Hepatic stellate cell (primary cell): ENCODE measurements around the gene OVOL3.
"Not testable (repeated sequence)": the region's sequence is repeated elsewhere in the genome, so short reads cannot be mapped to it uniquely, and the experiment has no call there.

Experiments
- DNase-seq: peaks from one replicate; pipeline ENCODE4 v3.0.0; 2011; ENCODE audit warnings: low spot score

The OVOL3 gene

DNA sequence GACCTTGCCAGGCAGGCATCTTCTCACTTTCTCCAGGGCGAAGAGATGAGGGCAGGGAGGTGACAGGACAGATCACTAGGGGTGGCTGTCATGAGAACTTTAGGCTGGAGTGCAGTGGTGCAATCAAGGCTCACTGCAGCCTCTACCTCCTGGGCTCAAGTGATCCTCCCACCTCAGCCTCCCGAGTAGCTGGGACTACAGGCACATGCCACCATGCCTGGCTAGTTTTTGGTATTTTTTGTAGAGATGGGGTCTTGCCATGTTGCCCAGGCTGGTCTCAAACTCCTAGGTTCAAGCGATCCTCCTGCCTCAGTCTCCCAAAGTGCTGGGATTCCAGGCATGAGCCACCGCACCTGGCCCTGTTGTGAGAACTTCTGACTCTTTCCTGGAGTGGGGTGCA, 23.9 kb downstream of the OVOL3 start:
- DNase-seq = not testable (repeated sequence)

DNA sequence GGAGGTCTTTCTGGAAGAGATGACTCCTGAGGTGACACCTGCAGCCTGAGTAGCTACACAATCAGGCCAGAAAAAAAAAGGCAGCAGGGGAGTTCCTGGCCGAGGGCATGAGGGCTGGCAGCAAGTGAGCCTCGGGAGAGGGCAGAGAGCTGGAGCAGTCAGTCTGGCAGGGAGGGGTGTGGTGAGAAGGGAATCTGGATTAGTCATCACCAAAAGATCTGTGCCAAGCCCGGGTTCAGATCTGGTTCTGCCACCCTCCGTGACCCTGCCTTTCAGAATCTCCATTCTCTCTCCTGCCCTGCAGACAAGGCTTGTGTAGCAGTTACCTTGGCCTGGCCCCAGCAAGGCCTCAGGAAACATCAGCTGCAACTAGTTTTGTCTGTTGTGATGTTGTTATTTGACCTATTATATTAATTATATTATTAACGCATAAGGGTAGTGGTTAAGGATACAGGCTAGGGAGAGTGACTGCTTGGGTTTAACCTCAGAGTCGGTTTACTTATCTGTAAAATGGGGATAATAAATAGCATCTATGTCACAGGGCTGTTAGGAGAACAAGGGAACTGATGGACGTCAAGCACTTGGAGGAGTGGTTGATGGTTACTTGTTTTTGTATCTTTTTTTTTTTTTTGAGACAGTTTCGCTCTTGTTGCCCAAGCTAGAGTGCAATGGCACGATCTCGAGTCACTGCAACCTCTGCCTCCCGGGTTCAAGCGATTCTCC, 26.2 kb downstream of the OVOL3 start:
- peak; percentile 71 for DNase-seq

DNA sequence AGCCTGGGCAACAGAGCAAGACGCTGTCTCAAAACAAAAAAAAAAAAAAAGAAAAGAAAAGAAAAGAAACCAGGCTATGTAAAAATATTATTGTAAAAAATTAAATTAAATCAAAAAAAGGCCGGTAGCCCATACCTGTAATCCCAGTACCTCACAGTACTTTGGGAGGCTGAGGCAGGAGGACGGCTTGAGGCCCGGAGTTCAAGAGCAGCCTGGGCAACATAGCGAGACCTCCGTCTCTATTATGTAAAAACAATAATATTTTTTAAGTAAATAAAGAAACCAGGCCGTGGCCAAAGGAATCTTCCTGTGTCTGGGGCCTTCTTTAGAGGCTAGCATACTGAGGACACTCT, 28.2 kb downstream of the OVOL3 start:
- no peak for DNase-seq

DNA sequence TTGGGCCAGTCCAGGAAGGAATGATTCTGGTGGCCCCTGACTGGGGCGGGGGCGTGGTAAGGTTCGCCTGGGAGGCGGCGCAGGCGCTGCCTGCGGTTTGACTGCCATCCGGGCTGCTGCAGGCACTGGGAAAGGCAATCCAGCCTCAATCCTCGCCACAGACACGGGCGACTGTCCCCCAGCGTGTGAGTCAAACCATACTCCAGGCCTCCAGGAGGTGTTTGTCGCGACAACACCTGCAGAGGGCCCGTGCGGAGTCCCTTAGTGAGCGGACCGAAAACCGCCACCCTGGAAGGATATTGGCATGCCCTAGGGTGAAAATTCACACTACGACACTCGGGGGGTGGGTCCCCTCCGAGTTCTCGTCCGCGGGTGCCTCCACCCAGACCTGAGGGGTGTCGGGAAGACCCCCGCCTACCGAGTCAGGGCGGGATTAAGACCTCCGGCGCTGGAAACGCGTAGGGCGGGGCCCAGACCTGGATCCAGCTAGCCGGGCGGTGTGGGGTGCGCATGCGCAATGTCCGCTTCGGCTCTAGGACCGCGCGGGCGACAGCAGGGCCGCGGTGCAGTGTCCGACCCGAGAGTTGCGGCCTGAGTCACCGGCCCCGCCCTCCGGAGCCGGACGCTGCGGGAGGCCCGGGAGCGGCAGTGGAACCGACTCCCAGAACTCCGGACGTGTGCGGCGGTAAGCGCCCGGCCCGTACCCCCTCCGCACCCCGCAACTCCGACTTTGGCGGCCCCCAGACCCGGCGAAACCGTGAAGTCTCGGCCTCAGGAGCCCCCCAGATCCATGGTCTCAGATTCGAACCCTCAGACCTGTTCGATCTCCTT, 28.7 kb downstream of the OVOL3 start, which contains the start of gene CAPNS1:
CAPNS1 (plus strand) TSS at position 594 of the 831 bp plus-strand sequence. CDS start 946 bp downstream, outside the sequence.
- peak; percentile 98 for DNase-seq

DNA sequence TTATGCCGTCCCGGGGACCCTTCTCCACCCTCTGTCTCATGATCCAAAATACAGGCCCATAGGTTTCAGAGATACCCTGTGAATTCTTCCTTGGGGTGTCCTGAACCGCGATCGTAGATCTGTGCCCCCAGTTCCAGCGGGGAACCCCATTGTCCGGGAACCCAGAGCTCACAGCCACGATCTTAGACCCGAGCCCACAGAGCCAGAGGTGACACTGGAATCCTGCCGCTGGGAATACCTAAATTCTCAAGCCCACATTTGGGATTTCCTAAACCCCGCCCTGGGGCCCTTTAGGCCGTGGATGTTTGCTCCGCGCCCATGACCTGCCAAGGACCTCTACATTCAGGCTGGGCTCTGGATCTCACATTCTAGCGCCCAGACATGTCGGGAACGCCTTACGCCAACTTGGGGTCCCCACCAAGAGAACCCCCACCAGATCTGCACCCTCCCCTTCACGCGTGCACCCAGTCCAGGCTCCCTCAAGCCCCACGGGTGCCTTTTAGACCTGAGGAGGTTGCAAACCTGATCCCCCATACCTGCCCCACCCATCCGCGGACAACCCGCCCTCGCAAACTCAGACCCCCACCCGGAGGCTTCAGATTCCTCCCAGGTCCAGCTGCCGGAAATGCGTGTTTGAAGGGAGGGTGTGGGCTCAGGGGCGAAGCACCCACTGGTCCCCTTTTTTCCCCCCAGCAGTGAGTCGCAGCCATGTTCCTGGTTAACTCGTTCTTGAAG, 29.5 kb downstream of the OVOL3 start:
- DNase-seq = peak; percentile 72

DNA sequence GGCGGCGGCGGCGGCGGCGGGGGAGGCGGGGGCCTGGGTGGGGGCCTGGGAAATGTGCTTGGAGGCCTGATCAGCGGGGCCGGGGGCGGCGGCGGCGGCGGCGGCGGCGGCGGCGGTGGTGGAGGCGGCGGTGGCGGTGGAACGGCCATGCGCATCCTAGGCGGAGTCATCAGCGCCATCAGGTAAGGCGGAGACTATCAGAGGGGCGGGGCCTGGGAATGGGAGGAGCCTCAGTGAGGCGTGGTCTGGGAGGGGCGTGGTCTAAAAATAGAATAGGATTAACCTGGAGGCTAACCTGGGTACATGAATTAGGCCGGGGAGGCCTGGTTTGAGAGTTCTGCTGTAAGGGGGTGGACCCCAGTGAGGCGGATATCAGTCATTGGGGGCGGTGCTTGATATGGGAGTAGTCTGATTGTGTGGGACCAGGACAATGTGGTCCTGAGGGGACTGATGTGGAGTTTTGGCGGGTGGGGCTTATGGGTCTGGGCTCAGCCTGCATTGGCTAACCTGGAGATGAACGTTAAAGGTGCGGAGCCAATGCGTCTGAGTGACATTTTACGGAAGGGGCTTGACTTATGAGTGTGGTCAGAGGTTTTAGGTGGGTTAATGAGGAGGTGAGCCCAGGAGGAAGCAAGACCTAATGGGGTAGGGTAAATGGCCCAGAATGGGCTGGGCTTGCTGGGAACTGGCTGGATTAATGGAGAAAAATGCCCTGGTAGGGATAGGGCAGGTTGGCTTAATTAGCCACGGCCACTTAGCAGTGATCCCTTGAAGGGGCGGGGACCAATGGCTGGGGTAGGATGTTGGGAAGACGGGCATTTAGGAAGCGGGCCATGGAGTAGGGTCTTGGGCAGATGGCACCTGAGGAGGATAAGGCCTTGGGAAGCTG, 30.3 kb downstream of the OVOL3 start:
- peak; percentile 93 for DNase-seq

DNA sequence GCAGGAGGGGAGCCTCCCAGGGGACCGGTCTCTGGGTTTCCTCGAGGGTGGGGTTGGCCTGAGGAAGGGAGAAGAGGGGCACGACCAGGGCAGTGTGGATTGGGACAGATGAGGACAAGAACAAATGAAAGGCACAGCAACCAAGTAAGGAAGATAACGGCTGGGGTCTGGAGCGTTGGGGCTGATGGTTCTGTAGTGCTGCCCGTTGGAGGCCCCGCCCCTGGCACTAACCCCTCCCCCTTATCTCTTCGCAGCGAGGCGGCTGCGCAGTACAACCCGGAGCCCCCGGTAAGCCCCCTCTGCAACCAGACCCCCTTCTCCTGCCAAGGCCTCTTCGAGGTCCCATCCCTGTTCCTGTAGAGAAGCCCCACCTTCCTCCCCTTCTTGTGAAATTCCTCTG, 31.1 kb downstream of the OVOL3 start:
- no peak for DNase-seq

DNA sequence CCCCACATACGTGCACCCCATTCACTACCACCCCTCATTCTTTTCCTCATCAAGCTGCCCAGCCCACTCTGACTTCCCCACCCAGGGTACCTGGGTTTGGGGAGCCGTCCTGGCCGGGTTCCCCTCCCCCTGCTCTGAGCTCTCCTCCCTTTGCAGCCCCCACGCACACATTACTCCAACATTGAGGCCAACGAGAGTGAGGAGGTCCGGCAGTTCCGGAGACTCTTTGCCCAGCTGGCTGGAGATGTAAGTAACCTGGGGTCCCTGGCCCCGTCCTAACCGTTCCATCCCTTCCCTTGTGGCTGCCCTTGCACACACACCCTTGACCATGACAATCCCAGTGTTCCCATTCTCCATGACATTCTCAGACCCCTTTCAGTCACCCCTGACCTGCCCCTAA, 31.6 kb downstream of the OVOL3 start:
- no peak for DNase-seq

DNA sequence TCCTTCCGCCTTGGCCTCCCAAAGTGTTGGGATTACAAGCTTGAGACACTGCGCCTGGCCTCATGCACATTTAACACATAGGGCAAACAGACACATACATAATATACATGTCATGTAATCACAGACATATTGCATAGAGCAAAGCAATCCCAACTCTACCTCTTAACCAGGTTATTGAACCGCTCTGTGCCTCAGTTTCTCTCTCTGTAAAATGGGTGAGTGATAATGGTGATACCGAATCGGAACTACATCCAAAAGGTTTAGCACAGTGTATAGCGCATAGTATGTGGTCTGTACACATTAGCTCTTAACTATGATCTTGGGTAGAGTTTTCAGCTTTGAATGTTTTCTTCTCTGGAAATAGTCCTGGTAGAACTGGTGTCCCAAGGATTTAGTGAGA, 33.7 kb downstream of the OVOL3 start:
- no peak for DNase-seq

DNA sequence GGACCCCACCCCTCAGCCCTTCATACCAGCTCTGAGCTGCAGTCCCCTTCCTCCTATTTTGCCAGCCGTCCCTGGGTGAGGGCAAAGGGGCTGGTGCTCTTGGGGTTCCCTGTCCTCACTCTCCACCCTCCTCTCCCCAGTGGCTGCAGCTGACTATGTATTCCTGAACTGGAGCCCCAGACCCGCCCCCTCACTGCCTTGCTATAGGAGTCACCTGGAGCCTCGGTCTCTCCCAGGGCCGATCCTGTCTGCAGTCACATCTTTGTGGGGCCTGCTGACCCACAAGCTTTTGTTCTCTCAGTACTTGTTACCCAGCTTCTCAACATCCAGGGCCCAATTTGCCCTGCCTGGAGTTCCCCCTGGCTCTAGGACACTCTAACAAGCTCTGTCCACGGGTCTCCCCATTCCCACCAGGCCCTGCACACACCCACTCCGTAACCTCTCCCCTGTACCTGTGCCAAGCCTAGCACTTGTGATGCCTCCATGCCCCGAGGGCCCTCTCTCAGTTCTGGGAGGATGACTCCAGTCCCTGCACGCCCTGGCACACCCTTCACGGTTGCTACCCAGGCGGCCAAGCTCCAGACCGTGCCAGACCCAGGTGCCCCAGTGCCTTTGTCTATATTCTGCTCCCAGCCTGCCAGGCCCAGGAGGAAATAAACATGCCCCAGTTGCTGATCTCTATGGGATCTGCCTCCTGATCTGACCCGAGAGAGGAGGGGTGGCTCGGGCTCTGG, 38.9 kb downstream of the OVOL3 start:
- DNase-seq = no peak

DNA sequence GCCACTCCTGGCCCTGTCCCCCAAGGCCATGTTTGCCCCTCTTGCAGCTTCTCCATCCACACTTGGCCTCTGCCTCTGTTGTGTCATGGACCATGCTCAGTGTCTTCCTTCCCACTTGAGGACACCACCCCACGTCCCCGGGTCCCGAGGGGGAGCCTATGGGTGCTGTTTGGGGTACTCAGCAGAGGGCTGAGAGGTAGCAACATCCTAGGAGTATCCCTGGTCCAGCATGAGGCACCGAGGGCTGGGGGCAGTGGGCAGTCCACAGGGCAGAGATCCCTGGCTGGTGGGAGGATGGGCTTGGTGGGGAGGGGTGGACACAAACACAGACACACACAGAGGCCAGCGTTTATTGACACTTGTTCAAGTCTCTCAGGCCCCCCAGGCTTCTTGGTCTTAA, 39.6 kb downstream of the OVOL3 start:
- DNase-seq = no peak

DNA sequence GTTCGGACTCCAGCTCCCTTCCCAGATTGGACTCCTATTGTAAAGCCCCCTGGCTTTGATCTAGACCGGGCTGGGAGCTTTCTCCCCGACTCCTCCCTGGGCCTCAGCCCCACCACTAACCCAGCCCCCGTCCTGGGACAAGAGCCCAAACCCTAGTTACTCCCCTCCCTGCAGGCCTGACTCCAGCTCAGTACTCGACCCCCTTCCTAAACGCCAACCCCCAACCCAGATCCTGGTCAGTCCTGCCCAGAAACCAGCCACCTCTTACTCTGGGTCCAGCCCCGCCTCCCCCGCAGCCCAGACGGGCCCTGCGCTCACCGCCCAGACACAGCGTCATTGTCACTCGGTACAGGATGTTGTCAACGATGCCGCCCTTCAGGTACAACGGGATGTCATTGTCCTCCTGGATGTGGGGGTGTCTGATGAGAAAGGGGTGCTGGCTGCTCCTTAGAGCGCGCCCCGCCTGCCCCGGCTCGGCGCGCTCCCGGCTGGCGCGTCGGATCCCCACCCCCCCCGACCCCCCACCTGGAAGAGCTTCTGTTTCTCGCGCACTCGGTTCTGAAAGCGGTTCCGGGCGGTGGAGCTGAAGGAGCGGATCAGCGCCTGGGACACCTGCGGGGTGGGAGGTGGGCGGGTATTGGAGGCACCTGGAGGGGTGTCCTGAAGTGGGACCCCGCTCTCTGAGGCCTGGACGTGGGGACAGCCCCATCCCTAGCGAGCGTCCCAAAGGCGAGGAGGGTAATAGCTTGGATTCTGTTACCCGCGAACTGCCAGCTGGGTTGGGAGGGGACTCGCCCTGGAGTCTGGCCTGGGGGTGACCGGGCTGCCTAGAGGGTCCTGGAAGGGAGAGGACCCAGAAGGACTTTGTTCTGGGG, 40.4 kb downstream of the OVOL3 start:
- peak; percentile 47 for DNase-seq

DNA sequence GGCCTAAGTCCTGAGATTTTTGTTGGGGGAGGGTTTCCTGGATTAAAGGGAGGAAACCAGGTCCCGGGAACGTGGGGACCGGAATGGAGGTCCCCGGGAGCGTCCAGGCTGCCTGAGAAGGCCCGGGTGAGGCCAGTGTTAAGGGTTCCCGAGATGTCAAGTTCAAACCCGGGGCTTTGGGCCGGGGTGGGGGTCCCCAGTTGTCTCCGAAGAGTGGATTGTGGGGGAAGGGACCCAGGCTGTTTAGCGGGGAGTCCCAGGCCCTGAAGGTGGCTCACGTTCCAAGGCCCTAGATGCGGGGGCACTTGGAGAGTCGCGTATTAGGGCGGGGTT, 41.0 kb downstream of the OVOL3 start:
- DNase-seq = peak; percentile 40

DNA sequence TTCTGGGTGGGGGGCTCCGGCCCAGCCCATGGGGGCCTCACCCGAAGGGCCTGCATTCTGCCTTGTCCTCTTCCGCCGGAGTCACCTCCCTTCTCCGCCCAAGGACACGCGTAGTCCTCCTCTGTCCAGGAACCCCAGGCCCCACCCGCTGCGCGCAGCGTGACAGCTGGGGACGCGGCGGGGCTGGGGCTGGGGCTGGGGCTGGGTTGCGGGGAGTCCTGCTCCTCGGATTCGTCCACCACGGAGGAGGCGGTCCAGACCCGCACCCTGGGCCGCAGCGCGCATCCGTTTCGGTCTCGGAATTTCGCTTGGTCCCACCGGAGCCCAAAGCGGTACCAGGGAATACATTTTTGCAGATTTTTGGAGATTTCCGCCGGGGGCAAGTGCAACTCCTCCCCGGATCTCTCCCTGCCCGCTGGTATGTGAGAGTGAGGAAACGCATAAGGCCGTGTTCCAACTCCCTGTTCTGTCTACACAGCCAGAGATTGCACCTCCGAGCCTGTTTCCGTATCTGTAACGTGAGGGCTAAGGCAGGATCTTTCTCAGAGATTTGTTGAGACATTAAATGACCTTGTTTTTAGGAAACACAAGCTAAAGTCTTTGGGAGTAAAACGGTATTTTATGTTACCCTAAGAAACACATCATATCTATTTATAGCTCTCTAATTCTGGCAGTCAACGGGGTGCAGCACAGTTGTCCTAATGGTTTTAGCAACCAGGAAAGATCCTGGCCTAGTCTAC, 41.6 kb downstream of the OVOL3 start, which contains the start of gene COX7A1:
COX7A1 (minus strand) TSS at position 96 of the 740 bp plus-strand sequence; CDS start at position 56, 40 bp downstream.
- peak; percentile 78 for DNase-seq

DNA sequence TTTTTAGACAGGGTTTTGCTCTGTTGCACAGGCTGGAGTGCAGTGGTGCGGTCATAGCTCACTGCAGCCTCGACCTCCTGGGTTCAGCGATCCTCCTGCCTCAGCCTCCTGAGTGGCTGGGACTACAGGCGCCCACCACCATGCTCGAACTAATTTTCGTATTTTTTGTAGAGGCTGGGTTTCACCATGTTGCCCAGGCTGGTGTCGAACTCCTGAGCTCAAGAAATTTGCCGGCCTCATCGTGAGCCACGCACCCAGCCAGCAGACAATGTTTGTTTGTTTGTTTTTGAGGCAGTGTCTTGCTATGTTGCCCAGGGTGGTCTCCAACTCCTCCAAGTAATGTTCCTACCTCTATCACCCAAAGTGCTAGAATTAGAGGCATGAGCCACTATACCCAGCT, 42.2 kb downstream of the OVOL3 start:
- no peak for DNase-seq

DNA sequence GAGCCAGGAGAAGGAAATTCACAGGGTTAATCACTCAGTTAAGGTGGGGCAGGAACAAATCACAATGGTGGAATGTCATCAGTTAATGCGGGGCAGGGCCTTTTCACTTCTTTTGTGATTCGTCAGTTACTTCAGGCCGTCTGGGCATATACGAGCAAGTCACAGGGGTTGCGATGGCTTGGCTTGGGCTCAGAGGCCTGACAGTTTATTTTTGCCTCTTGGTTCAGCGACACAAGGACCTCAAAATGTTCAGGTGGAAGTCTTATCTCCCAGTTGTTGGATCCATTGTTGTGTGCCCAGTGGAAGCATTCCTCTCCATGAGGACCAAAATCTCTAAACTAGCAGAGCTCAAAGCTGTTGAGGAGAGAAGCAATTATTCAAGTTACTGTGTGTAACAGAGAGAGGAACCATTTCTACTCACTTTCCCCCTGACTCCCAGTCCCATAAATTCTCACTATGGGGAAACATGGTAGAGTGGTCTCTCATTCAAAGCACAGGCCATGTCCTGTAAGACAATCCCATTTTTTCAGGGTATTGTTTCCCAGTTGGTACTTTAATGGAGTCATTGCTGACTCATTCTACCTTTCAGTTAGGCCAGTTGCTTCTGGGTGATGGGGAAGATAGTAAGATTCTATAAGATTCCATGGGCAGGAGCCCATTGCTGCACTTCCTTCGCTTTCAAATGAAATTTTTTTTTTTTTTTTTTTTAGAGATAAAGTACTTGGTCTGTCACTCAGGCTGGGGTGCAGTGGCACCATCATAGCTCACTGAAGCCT, 50.1 kb downstream of the OVOL3 start:
- DNase-seq = no peak
